GM12892 (cell line): Measurements from ENCODE around the gene GMEB2.

Source experiments
- POLR2A ChIP-seq: IDR thresholded peaks from 2 replicates; pipeline ENCODE4 v1.6.1; 2011; ENCODE audit warnings: low read depth, low read length, control low read depth
- POLR2AphosphoS5 ChIP-seq: IDR thresholded peaks from 2 replicates; pipeline ENCODE4 v1.6.1; 2011; ENCODE audit warnings: low read depth, low read length, control low read depth
- TAF1 ChIP-seq: IDR thresholded peaks from 2 replicates; pipeline ENCODE4 v1.6.1; 2011; ENCODE audit warnings: low read depth, mild to moderate bottlenecking, control low read depth, low read length, borderline replicate concordance

DNA sequence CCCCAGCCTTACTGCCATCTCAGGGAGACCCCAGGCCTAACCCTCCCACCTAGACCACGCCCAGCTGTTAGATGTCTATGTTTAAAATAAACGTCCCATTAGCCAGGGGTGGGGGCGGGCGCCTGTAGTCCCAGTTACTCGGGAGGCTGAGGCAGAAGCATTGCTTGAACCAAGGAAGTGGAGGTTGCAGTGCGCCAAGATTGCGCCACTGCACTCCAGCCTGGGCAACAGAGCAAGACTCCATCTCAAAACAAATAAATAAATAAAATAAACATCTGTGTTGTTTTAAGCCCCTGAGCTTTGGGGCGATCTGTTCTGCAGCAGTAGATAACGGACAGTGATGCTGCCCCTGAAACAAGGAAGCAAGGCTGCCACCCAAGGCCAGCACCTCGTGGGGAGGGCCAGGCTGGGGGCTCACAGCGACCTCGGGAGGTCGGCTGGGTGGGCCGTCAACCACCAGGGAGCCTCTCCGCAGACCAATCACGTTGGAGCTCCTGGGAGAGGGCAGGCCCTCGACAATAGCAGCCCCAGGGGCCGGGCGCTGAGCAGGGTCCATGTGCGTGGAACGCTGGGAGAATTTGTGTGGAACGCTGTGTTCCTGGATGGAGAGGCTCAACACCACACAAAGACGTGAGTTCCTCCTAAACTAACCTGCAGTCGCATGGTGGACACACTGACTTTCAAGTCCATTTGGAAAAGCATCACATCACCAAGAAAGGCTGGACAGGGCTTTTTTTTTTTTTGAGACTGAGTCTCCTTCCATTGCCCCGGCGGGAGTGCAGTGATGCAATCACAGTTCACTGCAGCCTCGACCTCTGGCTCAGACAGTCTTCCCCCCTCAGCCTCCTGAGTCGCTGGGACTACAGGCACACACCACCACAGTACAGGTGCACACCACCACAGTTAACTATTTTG, 51.8 kb downstream of the GMEB2 start:
- no peak for TF ChIP-seq TAF1
- TF ChIP-seq POLR2AphosphoS5 = no peak
- no peak for TF ChIP-seq POLR2A
